NCI-H524 (cell line): Measurements from ENCODE around the gene PTTG2.

Experiments used
- DNase-seq, 2 experiments: peaks; one replicate each; lab custom pipeline; 2025; lab: John Stamatoyannopoulos, UW

PTTG2 gene

GRCh38 chr4:37988670-37989069 lies 28.5 kb downstream of the PTTG2 start:
- DNase-seq, result no peak

GRCh38 chr4:37989398-37990260 lies 29.4 kb downstream of the PTTG2 start:
- no peak for DNase-seq

GRCh38 chr4:37990731-37991245 lies 30.6 kb downstream of the PTTG2 start:
- DNase-seq, result peak; percentile 6 to 56

- DNase-seq, result no peak
Measured at GRCh38 chr4:37991623-37992410, 31.6 kb downstream of the PTTG2 start.

- DNase-seq, result no peak
Measured at GRCh38 chr4:37993806-37994205, 33.6 kb downstream of the PTTG2 start.

GRCh38 chr4:37994569-37994968 lies 34.4 kb downstream of the PTTG2 start:
- no peak for DNase-seq

- no peak for DNase-seq
Measured at GRCh38 chr4:37995299-37995821, 35.2 kb downstream of the PTTG2 start.

- DNase-seq, result no peak
Measured at GRCh38 chr4:37995981-37996775, 36.0 kb downstream of the PTTG2 start.

GRCh38 chr4:37998226-37998625 lies 38.0 kb downstream of the PTTG2 start:
- no peak for DNase-seq

- DNase-seq, result no peak
Measured at GRCh38 chr4:37999000-37999716, 39.0 kb downstream of the PTTG2 start.

GRCh38 chr4:37999965-38000364 lies 39.8 kb downstream of the PTTG2 start:
- no peak for DNase-seq

GRCh38 chr4:38001927-38002326 lies 41.7 kb downstream of the PTTG2 start:
- DNase-seq, result no peak

GRCh38 chr4:38002451-38003071 lies 42.4 kb downstream of the PTTG2 start:
- DNase-seq, result no peak

- DNase-seq, result no peak
Measured at GRCh38 chr4:38003102-38003501, 42.9 kb downstream of the PTTG2 start.

GRCh38 chr4:38003628-38004027 lies 43.4 kb downstream of the PTTG2 start:
- DNase-seq, result no peak

- DNase-seq, result no peak
Measured at GRCh38 chr4:38004062-38004461, 43.9 kb downstream of the PTTG2 start.

- no peak for DNase-seq
Measured at GRCh38 chr4:38004887-38005286, 44.7 kb downstream of the PTTG2 start.

- no peak for DNase-seq
Measured at GRCh38 chr4:38005637-38006036, 45.4 kb downstream of the PTTG2 start.

- no peak for DNase-seq
Measured at GRCh38 chr4:38007645-38008044, 47.4 kb downstream of the PTTG2 start.

GRCh38 chr4:38008571-38009021 lies 48.4 kb downstream of the PTTG2 start:
- DNase-seq, result peak; percentile 41 to 84

GRCh38 chr4:38009421-38009820 lies 49.2 kb downstream of the PTTG2 start:
- peak in 1 of 2 experiments; percentile 37 for DNase-seq
